ENCODE data around the gene NT5DC1. TPM values are rescaled to one million over a fixed set of nuclear protein-coding genes. Genes with fewer than 3 reads are reported as not detected.
"Not testable (repeated sequence)": the region's sequence is repeated elsewhere in the genome, so short reads cannot be mapped to it uniquely, and the experiment has no call there.

NT5DC1 gene
- total RNA-seq, 1 donor from 2014 or later = 21.6 TPM

DNA sequence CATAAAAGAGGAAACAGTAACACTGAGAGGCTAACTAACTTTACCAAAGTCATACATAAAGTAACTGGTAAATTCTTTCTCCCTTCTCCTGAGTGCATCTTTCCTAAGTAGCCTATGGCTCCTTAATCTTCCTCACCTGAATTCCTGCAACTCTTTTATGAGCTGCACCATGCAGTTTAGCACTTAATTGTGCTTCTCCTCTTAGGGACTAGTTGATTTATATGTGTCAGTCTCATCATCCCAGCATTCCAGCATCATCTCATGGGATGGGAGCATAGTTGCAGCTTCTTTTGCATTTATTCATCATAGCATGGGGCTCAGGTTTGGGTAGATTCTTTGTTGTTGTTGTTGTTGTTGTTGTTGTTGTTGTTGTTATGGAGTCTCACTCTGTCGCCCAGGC, 182.5 kb downstream of the NT5DC1 start:
- Mint-ChIP-seq H3K36me3 (ENCODE audit: unreplicated experiment) (no peaks in the 10 kb centered on the region), H3K4me1 (ENCODE audit: low read depth, unreplicated experiment) (peaks cover 3% of the 10 kb centered on the region), H3K9me3 (ENCODE audit: unreplicated experiment) (peaks cover 4% of the 10 kb centered on the region), H3K27ac (ENCODE audit: unreplicated experiment) (no peak overlapping the region), H3K4me3 (ENCODE audit: unreplicated experiment) (no peak overlapping the region), H3K27me3 (ENCODE audit: unreplicated experiment) (peaks cover 5% of the 10 kb centered on the region)
- DNase-seq = no peak
- no peak for TF ChIP-seq CTCF (IDR thresholded peaks at IDR 0.05; ENCODE audit: partially characterized antibody, unreplicated experiment)

DNA sequence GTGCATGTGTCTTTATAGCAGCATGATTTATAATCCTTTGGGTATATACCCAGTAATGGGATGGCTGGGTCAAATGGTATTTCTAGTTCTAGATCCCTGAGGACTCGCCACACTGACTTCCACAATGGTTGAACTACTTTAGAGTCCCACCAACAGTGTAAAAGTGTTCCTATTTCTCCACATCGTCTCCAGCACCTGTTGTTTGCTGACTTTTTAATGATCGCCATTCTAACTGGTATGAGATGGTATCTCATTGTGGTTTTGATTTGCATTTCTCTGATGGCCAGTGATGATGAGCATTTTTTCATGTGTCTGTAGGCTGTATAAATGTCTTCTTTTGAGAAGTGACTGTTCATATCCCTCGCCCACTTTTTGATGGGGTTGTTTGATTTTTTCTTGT, 184.3 kb downstream of the NT5DC1 start:
- not testable (repeated sequence) for H3K27ac Mint-ChIP-seq (ENCODE audit: unreplicated experiment); H3K36me3 Mint-ChIP-seq (ENCODE audit: unreplicated experiment); H3K4me3 Mint-ChIP-seq (ENCODE audit: unreplicated experiment); H3K27me3 Mint-ChIP-seq (ENCODE audit: unreplicated experiment); H3K9me3 Mint-ChIP-seq (ENCODE audit: unreplicated experiment); H3K4me1 Mint-ChIP-seq (ENCODE audit: low read depth, unreplicated experiment); DNase-seq

DNA sequence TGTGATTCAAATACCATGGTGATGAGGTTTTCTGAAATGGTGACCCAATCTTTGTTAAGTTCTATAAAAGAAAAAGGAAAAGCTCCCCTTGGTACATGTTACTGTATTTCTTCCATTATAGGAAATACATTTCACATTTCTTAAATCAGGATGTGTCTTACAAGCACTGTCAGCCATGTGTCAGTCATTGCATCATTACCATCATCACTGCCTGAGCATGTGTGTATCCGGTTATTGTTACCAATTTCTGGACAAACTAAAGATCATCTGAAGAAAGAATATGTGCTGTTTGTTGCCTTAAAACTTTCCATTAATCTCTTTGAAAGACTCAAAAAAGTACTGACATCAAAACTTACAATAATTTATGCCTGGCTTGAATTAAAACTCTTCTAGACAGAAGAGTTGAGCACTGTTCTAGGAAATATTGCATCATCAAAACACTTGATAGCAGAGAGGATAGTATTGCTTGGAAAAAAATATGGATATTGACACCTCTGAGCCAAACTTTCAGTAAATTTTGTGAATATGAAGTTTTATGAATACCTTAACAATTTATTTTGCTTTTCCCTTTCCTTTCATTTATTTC, 186.2 kb downstream of the NT5DC1 start:
- Mint-ChIP-seq H3K27me3 (ENCODE audit: unreplicated experiment) (peaks cover 1% of the 10 kb centered on the region), H3K4me1 (ENCODE audit: low read depth, unreplicated experiment) (no peaks in the 10 kb centered on the region), H3K4me3 (ENCODE audit: unreplicated experiment) (no peak overlapping the region), H3K27ac (ENCODE audit: unreplicated experiment) (no peak overlapping the region), H3K9me3 (ENCODE audit: unreplicated experiment) (no peaks in the 10 kb centered on the region), H3K36me3 (ENCODE audit: unreplicated experiment) (no peaks in the 10 kb centered on the region)
- DNase-seq = no peak
- TF ChIP-seq CTCF (IDR thresholded peaks at IDR 0.05; ENCODE audit: partially characterized antibody, unreplicated experiment) = no peak

DNA sequence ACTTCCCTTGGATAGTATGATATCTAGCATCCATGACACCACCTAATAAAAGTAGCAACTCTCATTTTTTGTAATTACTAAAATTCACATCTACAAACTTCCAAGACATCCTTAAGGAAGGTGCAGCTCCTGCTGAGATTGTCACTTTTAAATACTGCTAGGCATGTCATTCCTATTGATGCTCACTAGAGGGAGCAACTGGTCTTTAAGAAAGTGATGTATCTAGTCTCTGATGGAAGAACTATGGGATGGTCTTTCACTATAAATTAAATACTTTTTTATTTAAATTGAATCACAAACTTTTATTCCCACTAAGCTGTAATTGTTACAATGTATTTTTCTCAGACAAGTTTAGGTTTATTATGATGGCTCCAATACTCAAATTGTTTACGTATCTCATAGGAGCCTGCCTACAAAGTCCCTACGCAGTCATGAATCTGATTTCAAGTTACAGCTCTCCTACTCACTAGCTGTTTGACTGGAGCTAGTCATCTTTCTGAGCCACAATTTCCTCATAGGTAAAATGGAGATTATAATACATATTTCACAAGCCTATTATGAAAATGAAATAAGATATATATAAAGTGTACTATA, 187.1 kb downstream of the NT5DC1 start:
- no peak overlapping the region for H3K4me3 Mint-ChIP-seq (ENCODE audit: unreplicated experiment)
- H3K27me3 Mint-ChIP-seq (ENCODE audit: unreplicated experiment) = no peaks in the 10 kb centered on the region
- H3K9me3 Mint-ChIP-seq (ENCODE audit: unreplicated experiment) = no peaks in the 10 kb centered on the region
- peak; percentile 95 for TF ChIP-seq CTCF (IDR thresholded peaks at IDR 0.05; ENCODE audit: partially characterized antibody, unreplicated experiment)
- no peaks in the 10 kb centered on the region for H3K4me1 Mint-ChIP-seq (ENCODE audit: low read depth, unreplicated experiment)
- DNase-seq = no peak
- no peak overlapping the region for H3K27ac Mint-ChIP-seq (ENCODE audit: unreplicated experiment)
- no peaks in the 10 kb centered on the region for H3K36me3 Mint-ChIP-seq (ENCODE audit: unreplicated experiment)

DNA sequence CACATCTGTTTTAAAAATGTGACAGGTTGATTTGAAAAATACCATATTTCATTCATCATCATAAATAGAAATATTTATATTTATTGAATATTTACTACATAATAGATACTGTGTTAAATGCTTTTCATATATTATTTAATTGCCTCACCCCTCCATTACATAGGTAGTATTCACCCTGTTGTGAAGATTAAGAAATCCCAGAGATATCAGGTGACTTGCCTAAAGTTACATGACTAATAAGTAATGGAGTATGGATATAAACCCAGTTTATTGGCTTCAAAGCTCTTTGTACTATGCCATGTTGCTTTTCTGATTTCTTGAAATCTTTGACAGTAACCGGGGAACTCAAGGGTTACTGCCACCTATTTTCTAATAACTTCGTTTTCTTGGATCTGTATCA, 189.2 kb downstream of the NT5DC1 start:
- TF ChIP-seq CTCF (IDR thresholded peaks at IDR 0.05; ENCODE audit: partially characterized antibody, unreplicated experiment) = no peak
- no peaks in the 10 kb centered on the region for H3K9me3 Mint-ChIP-seq (ENCODE audit: unreplicated experiment)

More for the DNA sequence above, 189.2 kb downstream of the NT5DC1 start:
- H3K4me3 Mint-ChIP-seq (ENCODE audit: unreplicated experiment) = no peak overlapping the region
- H3K27me3 Mint-ChIP-seq (ENCODE audit: unreplicated experiment) = no peaks in the 10 kb centered on the region
- no peak for DNase-seq
- H3K27ac Mint-ChIP-seq (ENCODE audit: unreplicated experiment) = no peak overlapping the region
- no peaks in the 10 kb centered on the region for H3K4me1 Mint-ChIP-seq (ENCODE audit: low read depth, unreplicated experiment)
- H3K36me3 Mint-ChIP-seq (ENCODE audit: unreplicated experiment) = no peaks in the 10 kb centered on the region

Measured in glutamatergic neuron (in vitro differentiated cells).